Measurements from ENCODE around the gene VPS13D.

VPS13D gene

DNA sequence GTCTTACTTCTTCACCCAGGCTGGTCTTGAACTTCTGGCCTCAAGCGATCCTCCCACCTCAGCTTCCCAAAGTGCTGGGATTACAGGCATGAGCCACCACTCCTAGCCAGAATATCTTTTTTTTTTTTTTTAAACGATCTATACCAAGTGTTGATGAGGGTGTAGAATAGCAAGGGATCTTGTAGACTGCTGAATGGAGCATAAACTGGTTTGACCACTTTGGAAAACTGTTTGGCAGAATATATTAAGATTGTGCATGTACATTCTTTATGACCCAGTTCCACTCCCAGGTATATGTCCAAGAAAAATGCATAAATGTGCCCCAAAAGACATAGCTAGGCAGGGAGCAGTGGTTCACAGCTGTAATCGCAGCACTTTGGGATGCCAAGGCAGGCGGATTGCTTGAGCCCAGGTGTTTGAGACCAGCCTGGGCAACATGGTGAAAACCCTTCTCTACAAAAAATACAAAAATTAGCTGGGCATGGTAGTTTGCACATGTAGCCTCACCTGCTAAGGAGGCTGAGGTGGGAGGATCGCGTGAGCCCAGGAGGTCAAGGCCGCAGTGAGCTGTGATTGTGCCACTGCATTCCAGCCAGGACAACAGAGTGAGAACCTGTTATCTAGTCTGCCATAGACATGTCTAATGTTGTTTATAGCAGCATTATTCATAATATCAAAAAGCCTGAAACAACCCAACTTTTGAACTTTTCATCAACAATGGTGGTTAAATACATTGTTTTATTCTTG lies 184.0 kb downstream of the VPS13D start:
- in situ Hi-C loops (cut with HindIII; ENCODE audit: low sequenced_read_pairs), result no loop called here

DNA sequence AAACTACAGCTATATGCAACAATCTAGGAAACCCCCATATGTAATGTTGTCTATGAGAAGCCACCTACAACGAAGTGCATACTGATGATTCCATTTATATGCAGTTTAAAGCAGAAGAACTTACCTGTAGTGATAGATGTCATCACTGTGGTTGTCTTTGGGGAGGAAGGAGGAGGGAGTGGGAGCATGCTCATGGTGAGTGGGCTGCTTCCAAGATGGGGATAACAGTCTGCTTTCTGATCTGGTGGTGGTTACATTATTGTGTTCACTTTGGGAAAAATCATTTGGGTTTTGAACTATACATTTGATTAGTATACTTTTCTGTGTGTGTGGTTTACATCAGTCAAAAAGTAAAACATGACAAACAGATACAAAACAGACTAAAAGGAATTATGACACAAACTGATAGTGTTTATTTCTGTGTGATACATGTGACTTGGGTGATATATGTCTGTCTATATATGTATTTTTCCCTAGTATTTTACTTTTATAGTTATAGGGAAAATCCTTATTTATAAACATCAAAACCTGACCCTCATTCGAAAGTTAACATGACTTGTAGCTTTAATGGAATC lies 184.7 kb downstream of the VPS13D start:
- DNase-seq (ENCODE audit: low read depth, low spot score), result no peak
- TF ChIP-seq, protein P1, sequence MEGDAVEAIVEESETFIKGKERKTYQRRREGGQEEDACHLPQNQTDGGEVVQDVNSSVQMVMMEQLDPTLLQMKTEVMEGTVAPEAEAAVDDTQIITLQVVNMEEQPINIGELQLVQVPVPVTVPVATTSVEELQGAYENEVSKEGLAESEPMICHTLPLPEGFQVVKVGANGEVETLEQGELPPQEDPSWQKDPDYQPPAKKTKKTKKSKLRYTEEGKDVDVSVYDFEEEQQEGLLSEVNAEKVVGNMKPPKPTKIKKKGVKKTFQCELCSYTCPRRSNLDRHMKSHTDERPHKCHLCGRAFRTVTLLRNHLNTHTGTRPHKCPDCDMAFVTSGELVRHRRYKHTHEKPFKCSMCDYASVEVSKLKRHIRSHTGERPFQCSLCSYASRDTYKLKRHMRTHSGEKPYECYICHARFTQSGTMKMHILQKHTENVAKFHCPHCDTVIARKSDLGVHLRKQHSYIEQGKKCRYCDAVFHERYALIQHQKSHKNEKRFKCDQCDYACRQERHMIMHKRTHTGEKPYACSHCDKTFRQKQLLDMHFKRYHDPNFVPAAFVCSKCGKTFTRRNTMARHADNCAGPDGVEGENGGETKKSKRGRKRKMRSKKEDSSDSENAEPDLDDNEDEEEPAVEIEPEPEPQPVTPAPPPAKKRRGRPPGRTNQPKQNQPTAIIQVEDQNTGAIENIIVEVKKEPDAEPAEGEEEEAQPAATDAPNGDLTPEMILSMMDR (IDR thresholded peaks at IDR 0.05; ENCODE audit: low read depth, low read length), result no peak
- no peak overlapping the region for H3K4me3 ChIP-seq (ENCODE audit: low read depth, low read length)
- in situ Hi-C loops (cut with HindIII; ENCODE audit: low sequenced_read_pairs), result no loop called here

More for the DNA sequence above, 184.0 kb downstream of the VPS13D start:
- no peak for DNase-seq (ENCODE audit: low read depth, low spot score)
- H3K4me3 ChIP-seq (ENCODE audit: low read depth, low read length), result no peak overlapping the region
- TF ChIP-seq, protein P1 (IDR thresholded peaks at IDR 0.05; ENCODE audit: low read depth, low read length), result no peak

DNA sequence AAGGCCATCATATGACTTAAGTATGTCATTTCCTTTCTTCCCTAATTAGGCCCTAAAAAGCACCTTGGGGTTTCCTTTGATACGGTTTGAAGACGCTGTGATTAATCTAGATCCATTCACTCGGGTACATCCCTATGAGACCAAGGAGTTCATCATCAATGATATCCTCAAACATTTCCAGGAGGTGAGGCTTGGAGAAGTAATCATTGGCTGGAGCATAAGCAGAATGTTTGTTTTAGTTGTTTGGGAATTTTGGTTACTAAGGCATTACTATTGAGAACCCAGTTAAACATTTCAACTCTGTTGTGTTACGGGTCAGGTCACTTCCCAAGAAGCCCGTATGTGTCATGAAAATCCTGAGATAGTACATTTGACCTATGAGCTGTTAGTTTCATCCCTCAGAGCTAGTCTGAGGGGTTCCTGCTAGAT lies 185.2 kb downstream of the VPS13D start:
- no peak for DNase-seq (ENCODE audit: low read depth, low spot score)
- in situ Hi-C loops (cut with HindIII; ENCODE audit: low sequenced_read_pairs), result no loop called here
- TF ChIP-seq, protein P1 (IDR thresholded peaks at IDR 0.05; ENCODE audit: low read depth, low read length), result no peak
- no peak overlapping the region for H3K4me3 ChIP-seq (ENCODE audit: low read depth, low read length)

DNA sequence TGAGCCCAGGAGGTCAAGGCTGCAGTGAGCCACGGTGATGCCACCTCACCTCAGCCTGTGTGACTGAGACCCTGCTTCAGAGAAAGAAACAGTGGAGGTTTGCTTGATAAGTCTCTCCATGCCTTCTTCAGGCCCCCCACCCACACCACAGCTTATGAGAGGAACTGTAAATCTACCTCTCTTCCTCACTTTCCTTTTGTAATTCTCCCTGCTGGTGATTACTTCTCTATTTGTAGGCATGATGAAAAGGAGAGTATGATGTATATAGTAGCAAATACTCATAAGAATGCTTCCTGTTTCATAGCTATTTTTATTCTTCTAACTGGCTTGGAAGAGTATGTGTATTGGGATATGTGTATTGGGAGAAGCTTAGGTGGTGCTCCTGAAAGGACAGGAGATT lies 186.3 kb downstream of the VPS13D start:
- DNase-seq (ENCODE audit: low read depth, low spot score), result no peak
- TF ChIP-seq, protein P1 (IDR thresholded peaks at IDR 0.05; ENCODE audit: low read depth, low read length), result no peak
- in situ Hi-C loops (cut with HindIII; ENCODE audit: low sequenced_read_pairs), result no loop called here
- H3K4me3 ChIP-seq (ENCODE audit: low read depth, low read length), result no peak overlapping the region

DNA sequence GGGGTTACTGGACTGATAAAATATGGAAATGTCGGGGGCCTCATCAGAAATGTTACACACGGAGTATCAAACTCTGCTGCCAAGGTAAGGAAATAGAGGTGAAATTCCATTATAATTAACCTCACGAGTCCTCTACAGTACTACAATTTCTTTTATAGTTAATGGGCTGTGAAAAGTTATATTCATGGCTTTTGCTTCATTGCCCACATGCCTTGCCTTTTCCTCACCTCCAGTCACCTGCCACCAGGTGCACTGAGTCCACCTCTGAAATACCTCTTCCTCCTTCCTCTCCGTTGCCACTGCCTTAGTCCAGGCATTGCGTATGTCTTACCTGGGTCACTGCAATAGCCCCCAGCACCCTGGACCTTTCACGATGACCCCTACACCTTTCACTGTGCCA lies 186.9 kb downstream of the VPS13D start:
- in situ Hi-C loops (cut with HindIII; ENCODE audit: low sequenced_read_pairs), result no loop called here
- TF ChIP-seq, protein P1 (IDR thresholded peaks at IDR 0.05; ENCODE audit: low read depth, low read length), result no peak
- no peak overlapping the region for H3K4me3 ChIP-seq (ENCODE audit: low read depth, low read length)
- DNase-seq (ENCODE audit: low read depth, low spot score), result no peak

DNA sequence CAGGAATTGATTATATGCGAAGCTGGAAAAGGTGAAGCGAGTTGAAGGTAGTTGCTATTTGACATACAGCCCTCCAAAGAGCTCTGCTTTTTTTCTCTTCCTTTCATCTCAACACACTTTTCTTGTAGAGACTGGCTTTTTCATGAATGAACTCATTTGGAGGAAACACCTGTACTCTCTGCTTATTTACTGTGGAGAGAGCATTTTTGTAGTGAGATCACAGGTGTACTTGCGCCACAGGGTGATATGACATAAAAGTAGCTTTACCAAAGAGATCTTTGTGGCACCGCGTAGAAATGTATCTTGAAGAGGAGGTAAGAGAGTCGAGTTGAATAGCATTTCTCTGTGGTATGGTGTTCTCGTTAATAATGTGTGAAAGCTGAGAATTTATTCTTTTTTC lies 187.6 kb downstream of the VPS13D start:
- DNase-seq (ENCODE audit: low read depth, low spot score), result no peak
- in situ Hi-C loops (cut with HindIII; ENCODE audit: low sequenced_read_pairs), result no loop called here
- H3K4me3 ChIP-seq (ENCODE audit: low read depth, low read length), result no peak overlapping the region
- TF ChIP-seq, protein P1 (IDR thresholded peaks at IDR 0.05; ENCODE audit: low read depth, low read length), result no peak
